ENCODE results near the gene XAB2.
"Not testable (repeated sequence)": the region's sequence is repeated elsewhere in the genome, so short reads cannot be mapped to it uniquely, and the experiment has no call there.

The XAB2 gene

GRCh38 chr19:7648265-7649014 is 19.1 kb upstream of the XAB2 start:
- DNase-seq = no peak

GRCh38 chr19:7647156-7647555 is 17.8 kb upstream of the XAB2 start:
- no peak for DNase-seq

- DNase-seq = no peak
Measured at GRCh38 chr19:7646426-7646700, 17.0 kb upstream of the XAB2 start.

- no peak for DNase-seq
Measured at GRCh38 chr19:7645656-7646425, 16.5 kb upstream of the XAB2 start.

- no peak for DNase-seq
Measured at GRCh38 chr19:7645163-7645562, 15.8 kb upstream of the XAB2 start.

- no peak for DNase-seq
Measured at GRCh38 chr19:7644550-7644877, 15.2 kb upstream of the XAB2 start.

GRCh38 chr19:7643629-7644549 is 14.5 kb upstream of the XAB2 start:
- not testable (repeated sequence) for DNase-seq

GRCh38 chr19:7643031-7643415 is 13.7 kb upstream of the XAB2 start:
- no peak for DNase-seq

- DNase-seq = no peak
Measured at GRCh38 chr19:7642295-7643030, 13.1 kb upstream of the XAB2 start.

- no peak for DNase-seq
Measured at GRCh38 chr19:7641290-7642276, 12.2 kb upstream of the XAB2 start.

- no peak for DNase-seq
Measured at GRCh38 chr19:7640803-7641202, 11.5 kb upstream of the XAB2 start.

GRCh38 chr19:7639863-7640348 is 10.6 kb upstream of the XAB2 start:
- no peak for DNase-seq

GRCh38 chr19:7638802-7639465 is 9.6 kb upstream of the XAB2 start:
- DNase-seq = no peak

GRCh38 chr19:7637374-7638256 is 8.3 kb upstream of the XAB2 start:
- DNase-seq = no peak

GRCh38 chr19:7636691-7637373 is 7.5 kb upstream of the XAB2 start, which contains the start of gene STXBP2:
STXBP2 (plus strand) TSS chr19:7637110; CDS start chr19:7637150, 40 bp downstream.
- DNase-seq = peak; percentile 91

GRCh38 chr19:7636317-7636690 is 7.0 kb upstream of the XAB2 start:
- no peak for DNase-seq

GRCh38 chr19:7635670-7636069 is 6.3 kb upstream of the XAB2 start:
- no peak for DNase-seq

GRCh38 chr19:7633698-7634097 is 4.4 kb upstream of the XAB2 start, which contains the start of gene PCP2:
PCP2 (minus strand) TSS chr19:7633719; CDS start chr19:7633457, 262 bp downstream.
- DNase-seq = no peak
